Left lung (tissue), 10 donors: ENCODE measurements around the gene CYFIP1. TPM values are rescaled to one million over a fixed set of nuclear protein-coding genes. Genes with fewer than 3 reads are reported as not detected.

Experiments used
- ATAC-seq: fragments of 200-7000 bp; cut with Tn5 transposase; one replicate; pipeline ENCODE4 v1.9.1; 2020; ENCODE audit warnings: moderate library complexity
- DNase-seq, 4 donors: peaks; one replicate each; pipeline ENCODE4 v3.0.0-alpha.2; 2013 to 2020
- H3K27ac ChIP-seq, 2 donors: fragments of 200-600 bp; sonication (generic) in 1 of 2; one replicate each; pipeline versions ENCODE4 v1.5.0 to v1.8.0; 2020 to 2021
- H3K27me3 ChIP-seq, 2 donors: fragments of 200-600 bp; sonication (generic) in 1 of 2; one replicate each; pipeline versions ENCODE4 v1.5.0 to v1.8.0; 2020 to 2021
- H3K36me3 ChIP-seq, 2 donors: fragments of 200-600 bp; sonication (generic) in 1 of 2; one replicate each; pipeline versions ENCODE4 v1.5.0 to v1.8.0; 2020 to 2021
- H3K4me1 ChIP-seq, 2 donors: fragments of 200-600 bp; one replicate each; pipeline ENCODE4 v1.8.0; 2021
- H3K4me3 ChIP-seq, 2 donors: fragments of 200-600 bp; sonication (generic) in 1 of 2; one replicate each; pipeline versions ENCODE4 v1.5.0 to v1.8.0; 2020 to 2021; ENCODE audit warnings: mild to moderate bottlenecking in 1 of 2
- H3K9me3 ChIP-seq, 2 donors: fragments of 200-600 bp; sonication (generic) in 1 of 2; one replicate each; pipeline versions ENCODE4 v1.5.0 to v1.8.0; 2020 to 2021
- intact Hi-C, 2 donors: fragments of 100-400 bp; cut with DNase I; formaldehyde crosslinking; loops; one replicate each; pipeline versions ENCODE4 v1.11.2 to v1.14.2; 2022
- polyA plus RNA-seq, 6 donors: library from polyadenylated mRNA; unstranded; fragments of 120-200 nt; gene quantifications; one replicate each; pipeline ENCODE4 v1.2.1, GENCODE V29; 2013; ENCODE audit not compliant: insufficient read length in 6 of 6
- total RNA-seq, 2 donors: library from RNA; stranded (reverse); fragmentation: NEBNext Ultra II Directional; extraction: Animal tissue kit (Norgen Biotek cat#: 25700); gene quantifications; one replicate each; pipeline ENCODE4 v1.2.1, GENCODE V29; 2021
- TF ChIP-seq, protein P1 (sequence below), 2 donors: fragments of 200-600 bp; sonication (generic) in 1 of 2; IDR thresholded peaks; one replicate each; pipeline versions ENCODE4 v1.5.0 to v1.8.0; 2021; ENCODE audit warnings: antibody characterized with exemption in 2 of 2
- donor health status: DM: no; HTN: yes; CAD: no.
- donor health status: DM: no; HTN: no; CAD: no.

Gene CYFIP1
- total and polyA plus RNA-seq, 8 donors: 85.6 to 164 (median 92.3) TPM

DNA sequence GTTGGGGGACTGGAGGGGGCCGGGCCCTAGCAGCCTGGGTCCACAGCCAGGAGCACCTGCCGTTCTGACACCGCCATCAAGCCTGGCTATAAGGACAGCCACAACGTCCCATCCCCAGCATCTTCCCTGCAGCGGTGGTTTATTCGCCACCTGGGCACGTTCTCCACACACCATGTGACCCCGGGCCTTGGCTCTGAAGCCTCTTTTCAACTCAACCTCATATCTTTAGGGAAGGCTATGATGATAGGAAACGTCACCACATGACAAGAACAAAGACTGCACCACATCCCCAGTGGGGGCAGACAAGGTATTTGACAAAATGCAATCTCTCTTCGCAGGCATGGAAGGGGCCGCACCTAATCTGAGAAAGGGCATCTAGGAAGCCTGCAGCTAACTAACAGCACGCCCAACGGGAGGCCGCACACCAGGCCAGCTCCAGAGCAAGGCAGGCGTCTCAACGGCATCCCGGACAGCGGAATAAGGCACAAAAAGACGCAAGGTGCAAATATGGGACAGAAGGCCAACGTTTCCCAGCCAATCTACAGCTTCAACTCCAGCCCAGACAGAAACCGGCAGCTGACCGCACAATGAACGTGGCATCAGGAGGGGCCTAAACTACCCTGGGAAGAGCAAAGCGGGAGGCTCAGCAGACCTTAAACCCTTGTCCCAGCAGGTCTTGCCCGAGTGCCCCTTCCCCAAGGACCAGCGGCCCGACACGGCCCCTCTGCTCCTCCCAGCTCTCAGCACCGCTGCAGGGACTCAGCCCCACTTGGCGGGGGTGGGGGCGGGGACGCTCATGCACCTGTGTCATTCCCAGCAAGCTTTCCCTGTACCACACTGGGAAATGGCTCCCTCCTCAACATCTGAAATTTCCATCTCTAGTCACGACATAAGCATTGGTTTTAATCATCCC lies 99.8 kb downstream of the CYFIP1 start:
- Histone ChIP-seq H3K4me1 (no peaks in the 10 kb centered on the region), H3K36me3 (peaks cover 8 to 79% of the 10 kb centered on the region in 2 donors), H3K27ac (no peak overlapping the region), H3K4me3 (no peak overlapping the region), H3K9me3 (no peaks in the 10 kb centered on the region), H3K27me3 (no peaks in the 10 kb centered on the region)
- intact Hi-C loops: no loop called here
- DNase-seq (no peak), ATAC-seq (no peak)
- TF ChIP-seq, protein P1, sequence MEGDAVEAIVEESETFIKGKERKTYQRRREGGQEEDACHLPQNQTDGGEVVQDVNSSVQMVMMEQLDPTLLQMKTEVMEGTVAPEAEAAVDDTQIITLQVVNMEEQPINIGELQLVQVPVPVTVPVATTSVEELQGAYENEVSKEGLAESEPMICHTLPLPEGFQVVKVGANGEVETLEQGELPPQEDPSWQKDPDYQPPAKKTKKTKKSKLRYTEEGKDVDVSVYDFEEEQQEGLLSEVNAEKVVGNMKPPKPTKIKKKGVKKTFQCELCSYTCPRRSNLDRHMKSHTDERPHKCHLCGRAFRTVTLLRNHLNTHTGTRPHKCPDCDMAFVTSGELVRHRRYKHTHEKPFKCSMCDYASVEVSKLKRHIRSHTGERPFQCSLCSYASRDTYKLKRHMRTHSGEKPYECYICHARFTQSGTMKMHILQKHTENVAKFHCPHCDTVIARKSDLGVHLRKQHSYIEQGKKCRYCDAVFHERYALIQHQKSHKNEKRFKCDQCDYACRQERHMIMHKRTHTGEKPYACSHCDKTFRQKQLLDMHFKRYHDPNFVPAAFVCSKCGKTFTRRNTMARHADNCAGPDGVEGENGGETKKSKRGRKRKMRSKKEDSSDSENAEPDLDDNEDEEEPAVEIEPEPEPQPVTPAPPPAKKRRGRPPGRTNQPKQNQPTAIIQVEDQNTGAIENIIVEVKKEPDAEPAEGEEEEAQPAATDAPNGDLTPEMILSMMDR (IDR thresholded peaks at IDR 0.05): no peak

DNA sequence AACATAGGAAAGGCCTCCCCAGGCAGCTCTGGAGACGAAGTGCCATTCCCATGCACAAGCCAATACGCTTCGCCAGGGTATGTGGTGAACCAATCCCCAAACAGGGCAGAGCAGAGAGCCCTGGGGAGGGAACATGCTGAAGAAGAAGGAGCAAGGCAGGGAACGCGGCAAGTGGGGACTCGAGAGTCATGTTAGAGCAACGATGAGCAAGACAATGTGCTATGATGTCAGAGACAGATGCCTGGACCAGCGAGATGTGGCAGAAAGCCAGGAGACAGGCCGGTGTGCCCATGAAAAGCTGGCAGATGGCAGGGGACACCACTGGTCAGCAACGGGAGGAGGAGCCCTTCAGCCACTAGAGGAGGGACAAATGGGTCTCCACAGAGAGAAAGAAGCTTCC lies 102.1 kb downstream of the CYFIP1 start:
- no peak for DNase-seq
- Histone ChIP-seq H3K4me3 (no peak overlapping the region), H3K9me3 (no peaks in the 10 kb centered on the region), H3K4me1 (no peaks in the 10 kb centered on the region), H3K27me3 (no peaks in the 10 kb centered on the region), H3K36me3 (peaks cover 8 to 100% of the 10 kb centered on the region in 2 donors), H3K27ac (no peak overlapping the region)
- TF ChIP-seq, protein P1 (IDR thresholded peaks at IDR 0.05): no peak
- no peak for ATAC-seq
- intact Hi-C loops: no loop called here

GRCh38 chr15:22877607-22878006 lies 102.6 kb downstream of the CYFIP1 start:
- Histone ChIP-seq H3K9me3 (no peaks in the 10 kb centered on the region), H3K4me1 (no peaks in the 10 kb centered on the region), H3K27ac (no peak overlapping the region), H3K36me3 (peaks cover 8 to 100% of the 10 kb centered on the region in 2 donors), H3K27me3 (no peaks in the 10 kb centered on the region), H3K4me3 (no peak overlapping the region)
- DNase-seq (no peak), ATAC-seq (no peak)
- intact Hi-C loops: no loop called here
- TF ChIP-seq, protein P1 (IDR thresholded peaks at IDR 0.05): no peak

DNA sequence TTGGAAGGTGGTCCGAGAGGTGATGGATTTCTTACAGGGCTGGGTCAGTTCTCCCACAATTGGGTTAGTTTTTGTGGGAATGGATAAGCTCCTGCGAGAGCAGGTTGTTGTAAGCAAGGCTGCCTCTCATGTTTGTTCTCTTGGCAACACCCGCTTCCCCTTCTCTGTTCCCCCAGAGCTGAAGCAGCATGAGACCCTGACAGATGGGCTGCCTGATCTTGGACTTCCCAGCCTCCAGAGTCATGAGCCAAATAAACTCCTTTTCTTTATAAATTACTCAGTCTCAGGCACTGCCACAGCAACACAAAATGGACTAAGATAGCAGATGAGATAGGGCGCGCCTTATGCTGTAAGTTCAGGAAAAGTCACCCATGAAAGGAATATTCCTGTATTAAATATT lies 103.1 kb downstream of the CYFIP1 start:
- intact Hi-C loops: no loop called here
- ATAC-seq (no peak), DNase-seq (no peak)
- H3K27me3 ChIP-seq: no peaks in the 10 kb centered on the region
- H3K9me3 ChIP-seq: no peaks in the 10 kb centered on the region
- TF ChIP-seq, protein P1 (IDR thresholded peaks at IDR 0.05): no peak
- no peak overlapping the region for H3K27ac ChIP-seq
- H3K4me3 ChIP-seq: no peak overlapping the region
- peaks cover 12 to 100% of the 10 kb centered on the region in 2 donors for H3K36me3 ChIP-seq
- H3K4me1 ChIP-seq: no peaks in the 10 kb centered on the region

GRCh38 chr15:22874966-22875365 lies 105.2 kb downstream of the CYFIP1 start:
- intact Hi-C loops: no loop called here
- no peaks in the 10 kb centered on the region for H3K9me3 ChIP-seq
- no peaks in the 10 kb centered on the region for H3K4me1 ChIP-seq
- TF ChIP-seq, protein P1 (IDR thresholded peaks at IDR 0.05): no peak
- no peak overlapping the region for H3K27ac ChIP-seq
- peaks cover 4 to 100% of the 10 kb centered on the region in 2 donors for H3K36me3 ChIP-seq
- ATAC-seq (no peak), DNase-seq (no peak)
- no peak overlapping the region for H3K4me3 ChIP-seq
- no peaks in the 10 kb centered on the region for H3K27me3 ChIP-seq
